Adrenal gland (tissue), 5 donors: ENCODE data around the gene DRD1.

ENCODE experiments used
- POLR2A ChIP-seq, 2 donors: fragments of 450-650 bp; IDR thresholded peaks; one replicate each; pipeline ENCODE4 v1.6.1; 2017; ENCODE audit warnings: antibody characterized with exemption in 2 of 2, mild to moderate bottlenecking in 2 of 2, moderate library complexity in 1 of 2
- TF ChIP-seq, protein P1 (sequence below), 6 experiments: fragments of 450-650 bp in 4 of 6; fragments of 200-600 bp in 2 of 6; sonication (generic) in 1 of 6; IDR thresholded peaks; 1 replicate in 5 of 6; 2 replicates in 1 of 6; pipeline versions ENCODE4 v1.5.1 to v1.8.0; 2016 to 2021; ENCODE audit warnings: antibody characterized with exemption in 6 of 6, mild to moderate bottlenecking in 2 of 6, moderate library complexity in 1 of 6
- donor health status: DM: no; HTN: no; CAD: no.

DNA sequence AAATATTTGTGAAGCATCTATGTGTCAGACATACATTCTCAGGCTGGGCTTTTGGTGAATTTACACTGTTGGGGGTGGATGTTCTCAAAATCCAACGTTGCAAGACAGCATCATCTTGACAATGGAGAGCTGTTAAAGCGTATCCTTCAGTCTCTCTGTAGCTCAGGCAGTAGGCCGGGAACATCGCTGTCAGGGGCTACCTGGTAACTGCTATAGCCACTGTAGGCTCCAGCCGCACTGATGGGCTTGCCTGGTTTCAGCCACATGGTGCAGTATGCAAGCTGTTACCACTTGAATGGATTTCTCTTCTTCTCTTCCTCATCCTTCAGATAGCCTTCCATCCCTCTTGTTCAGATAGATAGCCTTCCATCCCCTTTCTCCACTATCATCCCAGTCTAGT, 51.7 kb downstream of the DRD1 start:
- TF ChIP-seq, protein P1, sequence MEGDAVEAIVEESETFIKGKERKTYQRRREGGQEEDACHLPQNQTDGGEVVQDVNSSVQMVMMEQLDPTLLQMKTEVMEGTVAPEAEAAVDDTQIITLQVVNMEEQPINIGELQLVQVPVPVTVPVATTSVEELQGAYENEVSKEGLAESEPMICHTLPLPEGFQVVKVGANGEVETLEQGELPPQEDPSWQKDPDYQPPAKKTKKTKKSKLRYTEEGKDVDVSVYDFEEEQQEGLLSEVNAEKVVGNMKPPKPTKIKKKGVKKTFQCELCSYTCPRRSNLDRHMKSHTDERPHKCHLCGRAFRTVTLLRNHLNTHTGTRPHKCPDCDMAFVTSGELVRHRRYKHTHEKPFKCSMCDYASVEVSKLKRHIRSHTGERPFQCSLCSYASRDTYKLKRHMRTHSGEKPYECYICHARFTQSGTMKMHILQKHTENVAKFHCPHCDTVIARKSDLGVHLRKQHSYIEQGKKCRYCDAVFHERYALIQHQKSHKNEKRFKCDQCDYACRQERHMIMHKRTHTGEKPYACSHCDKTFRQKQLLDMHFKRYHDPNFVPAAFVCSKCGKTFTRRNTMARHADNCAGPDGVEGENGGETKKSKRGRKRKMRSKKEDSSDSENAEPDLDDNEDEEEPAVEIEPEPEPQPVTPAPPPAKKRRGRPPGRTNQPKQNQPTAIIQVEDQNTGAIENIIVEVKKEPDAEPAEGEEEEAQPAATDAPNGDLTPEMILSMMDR (IDR thresholded peaks at IDR 0.05) = no peak
- TF ChIP-seq POLR2A (IDR thresholded peaks at IDR 0.05) = no peak
